ENCODE data around the gene TAGLN2.

- no peak for TF ChIP-seq POLR2A (IDR thresholded peaks at IDR 0.05; ENCODE audit: low read depth, low read length)
- TF ChIP-seq POLR2AphosphoS5 (IDR thresholded peaks at IDR 0.05; ENCODE audit: low read depth, low read length): no peak
- no peak for TF ChIP-seq TAF1 (IDR thresholded peaks at IDR 0.05; ENCODE audit: low read depth, low read length)
- no peak for TF ChIP-seq PAX5 (IDR thresholded peaks at IDR 0.05; ENCODE audit: insufficient read depth, low read length, severe bottlenecking)
- TF ChIP-seq POU2F2 (IDR thresholded peaks at IDR 0.05; ENCODE audit: low read depth, low read length): no peak
These were observed 24.4 kb downstream of the TAGLN2 start for GRCh38 chr1:159900755-159901360.

All from GM12891 (cell line).